ENCODE results near the gene RAPSN. TPM values are rescaled to one million over a fixed set of nuclear protein-coding genes. Genes with fewer than 3 reads are reported as not detected.

RAPSN gene
- total RNA-seq, 1 experiment from 2014 or later: not detected

GRCh38 chr11:47403571-47403970 is 45.4 kb downstream of the RAPSN start:
- Histone ChIP-seq H4K20me1 (ENCODE audit: low read length) (no peaks in the 10 kb centered on the region), H2AFZ (ENCODE audit: low read length) (no peak overlapping the region), H3K4me3 (ENCODE audit: low read length) (no peak overlapping the region), H3F3A (ENCODE audit: low read length, unreplicated experiment) (no peaks in the 10 kb centered on the region), H3K36me3 (ENCODE audit: low read depth, low read length) (no peaks in the 10 kb centered on the region), H3K4me1 (ENCODE audit: insufficient read depth, low read length) (peaks cover 8% of the 10 kb centered on the region), H3K9ac (ENCODE audit: low read length) (no peak overlapping the region), H3K79me2 (ENCODE audit: low read length) (0 out of 2 replicates have a peak, but pooled peaks cover under 1% of the 10 kb centered on the region), H3K9me3 (ENCODE audit: low read length) (no peaks in the 10 kb centered on the region), H3K27me3 (ENCODE audit: low read length) (no peaks in the 10 kb centered on the region), H3K27ac (ENCODE audit: low read length) (no peak overlapping the region), H3K4me2 (ENCODE audit: low read length) (no peak overlapping the region), H3K9me2 (replicated peaks; ENCODE audit: low read length) (no peaks in the 10 kb centered on the region)
- BruUV-seq (replicated peaks): no TSS peak
- TF ChIP-seq EZH2phosphoT487 (IDR thresholded peaks at IDR 0.05; ENCODE audit: borderline replicate concordance, low read length): no peak
- DNase-seq (no peak), ATAC-seq (no peak)
- ChIA-PET CTCF (no interaction called here), POLR2A (ENCODE audit: unreplicated experiment) (no interaction called here)
- intact Hi-C loops (cut with micrococcal nuclease): no loop called here

- no peak overlapping the region for H2AFZ ChIP-seq (ENCODE audit: low read length)
- peaks cover 8% of the 10 kb centered on the region for H3K4me1 ChIP-seq (ENCODE audit: insufficient read depth, low read length)
- H3F3A ChIP-seq (ENCODE audit: low read length, unreplicated experiment): no peaks in the 10 kb centered on the region
- no peaks in the 10 kb centered on the region for H4K20me1 ChIP-seq (ENCODE audit: low read length)
- no peak overlapping the region for H3K4me3 ChIP-seq (ENCODE audit: low read length)
- ChIA-PET CTCF (no interaction called here), POLR2A (ENCODE audit: unreplicated experiment) (interaction anchor here (0.6 kb wide), 1 partner anchor 740 kb away, joined by 6 read pairs; no protein-coding TSS in a partner anchor)
- H3K9ac ChIP-seq (ENCODE audit: low read length): no peak overlapping the region
- intact Hi-C loops (cut with micrococcal nuclease): no loop called here
- no peaks in the 10 kb centered on the region for H3K79me2 ChIP-seq (ENCODE audit: low read length)
- H3K36me3 ChIP-seq (ENCODE audit: low read depth, low read length): no peaks in the 10 kb centered on the region
- H3K27me3 ChIP-seq (ENCODE audit: low read length): no peaks in the 10 kb centered on the region
- no peaks in the 10 kb centered on the region for H3K9me2 ChIP-seq (replicated peaks; ENCODE audit: low read length)
- H3K9me3 ChIP-seq (ENCODE audit: low read length): no peaks in the 10 kb centered on the region
- ATAC-seq (no peak), DNase-seq (no peak)
- TF ChIP-seq, protein P1, sequence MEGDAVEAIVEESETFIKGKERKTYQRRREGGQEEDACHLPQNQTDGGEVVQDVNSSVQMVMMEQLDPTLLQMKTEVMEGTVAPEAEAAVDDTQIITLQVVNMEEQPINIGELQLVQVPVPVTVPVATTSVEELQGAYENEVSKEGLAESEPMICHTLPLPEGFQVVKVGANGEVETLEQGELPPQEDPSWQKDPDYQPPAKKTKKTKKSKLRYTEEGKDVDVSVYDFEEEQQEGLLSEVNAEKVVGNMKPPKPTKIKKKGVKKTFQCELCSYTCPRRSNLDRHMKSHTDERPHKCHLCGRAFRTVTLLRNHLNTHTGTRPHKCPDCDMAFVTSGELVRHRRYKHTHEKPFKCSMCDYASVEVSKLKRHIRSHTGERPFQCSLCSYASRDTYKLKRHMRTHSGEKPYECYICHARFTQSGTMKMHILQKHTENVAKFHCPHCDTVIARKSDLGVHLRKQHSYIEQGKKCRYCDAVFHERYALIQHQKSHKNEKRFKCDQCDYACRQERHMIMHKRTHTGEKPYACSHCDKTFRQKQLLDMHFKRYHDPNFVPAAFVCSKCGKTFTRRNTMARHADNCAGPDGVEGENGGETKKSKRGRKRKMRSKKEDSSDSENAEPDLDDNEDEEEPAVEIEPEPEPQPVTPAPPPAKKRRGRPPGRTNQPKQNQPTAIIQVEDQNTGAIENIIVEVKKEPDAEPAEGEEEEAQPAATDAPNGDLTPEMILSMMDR (conservative IDR thresholded peaks at IDR 0.05; ENCODE audit: low read depth, low read length): no peak
- no peak for TF ChIP-seq EZH2 (IDR thresholded peaks at IDR 0.05; ENCODE audit: low read length, unreplicated experiment)
- BruUV-seq (replicated peaks): no TSS peak
- no peak overlapping the region for H3K4me2 ChIP-seq (ENCODE audit: low read length)
- H3K27ac ChIP-seq (ENCODE audit: low read length): no peak overlapping the region
Observed at GRCh38 chr11:47403135-47403534, 45.8 kb downstream of the RAPSN start.

GRCh38 chr11:47400768-47401279 is 48.1 kb downstream of the RAPSN start:
- no peaks in the 10 kb centered on the region for H3K79me2 ChIP-seq (ENCODE audit: low read length)
- BruUV-seq (replicated peaks): no TSS peak
- no peak overlapping the region for H3K9ac ChIP-seq (ENCODE audit: low read length)
- no peaks in the 10 kb centered on the region for H3K27me3 ChIP-seq (ENCODE audit: low read length)
- H4K20me1 ChIP-seq (ENCODE audit: low read length): no peaks in the 10 kb centered on the region
- ChIA-PET POLR2A (ENCODE audit: unreplicated experiment) (no interaction called here), CTCF (interaction anchor here (0.5 kb wide), 1 partner anchor 54 kb away, joined by 5 read pairs; no protein-coding TSS in a partner anchor)
- ATAC-seq: peak; percentile 20; the same call in 1 of the 2 replicates
- H3K4me1 ChIP-seq (ENCODE audit: insufficient read depth, low read length): no peaks in the 10 kb centered on the region
- H3K36me3 ChIP-seq (ENCODE audit: low read depth, low read length): no peaks in the 10 kb centered on the region
- H3F3A ChIP-seq (ENCODE audit: low read length, unreplicated experiment): no peaks in the 10 kb centered on the region
- H3K9me3 ChIP-seq (ENCODE audit: low read length): no peaks in the 10 kb centered on the region
- TF ChIP-seq EZH2phosphoT487 (IDR thresholded peaks at IDR 0.05; ENCODE audit: borderline replicate concordance, low read length) (no peak), EZH2 (IDR thresholded peaks at IDR 0.05; ENCODE audit: low read length, unreplicated experiment) (no peak)
- TF ChIP-seq, protein P1 (conservative IDR thresholded peaks at IDR 0.05; ENCODE audit: low read depth, low read length): no peak
- no peak overlapping the region; the same call in 1 of the 2 replicates for H3K4me3 ChIP-seq (ENCODE audit: low read length)
- no peak overlapping the region for H2AFZ ChIP-seq (ENCODE audit: low read length)
- H3K9me2 ChIP-seq (replicated peaks; ENCODE audit: low read length): no peaks in the 10 kb centered on the region
- no peak for DNase-seq
- intact Hi-C loops (cut with micrococcal nuclease): no loop called here
- no peak overlapping the region for H3K4me2 ChIP-seq (ENCODE audit: low read length)
- no peak overlapping the region for H3K27ac ChIP-seq (ENCODE audit: low read length)
